Measurements from ENCODE around the gene SLC51A.
"Not testable (repeated sequence)": the region's sequence is repeated elsewhere in the genome, so short reads cannot be mapped to it uniquely, and the experiment has no call there.

Gene SLC51A

DNA sequence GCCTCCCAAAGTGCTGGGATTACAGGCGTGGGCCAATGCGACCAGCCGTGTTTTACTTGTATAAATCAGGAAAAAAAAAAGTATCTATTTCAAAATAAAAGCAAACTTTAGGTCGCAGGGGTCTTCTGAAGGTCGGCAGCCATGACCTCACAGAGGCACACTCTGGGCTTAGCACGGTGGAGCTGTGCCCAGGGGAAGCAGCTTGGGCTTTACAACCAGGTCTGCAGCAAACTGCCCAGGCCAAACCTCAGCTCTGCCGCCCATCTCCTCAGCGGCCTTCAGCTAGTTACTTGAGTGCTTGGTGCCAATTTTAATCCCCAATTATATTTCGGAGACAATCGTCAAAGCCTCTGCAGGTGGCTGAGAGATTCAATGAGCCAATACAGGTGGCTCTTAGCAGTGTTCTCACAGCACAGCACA, 35.2 kb upstream of the SLC51A start:
- Histone ChIP-seq H3K27me3 (replicated peaks in 2 of 5; ENCODE audit: control insufficient read depth in 4 of 5, insufficient read depth in 5 of 5, low read length in 4 of 5) (no peaks in the 10 kb centered on the region), H3K27ac (ENCODE audit: insufficient read depth in 1 of 2, low read depth in 1 of 2, low read length in 2 of 2, poor library complexity in 1 of 2, severe bottlenecking in 2 of 2) (peak overlapping the region; percentile 58 to 85), H3K36me3 (ENCODE audit: control insufficient read depth in 4 of 4, insufficient read depth in 4 of 4, low read length in 3 of 4) (no peaks in the 10 kb centered on the region), H3K4me1 (ENCODE audit: control extremely low read depth in 1 of 4, control insufficient read depth in 4 of 4, insufficient read depth in 4 of 4, low read length in 3 of 4) (peaks cover 8 to 72% (median 52%) of the 10 kb centered on the region in 4 experiments), H3K4me3 (ENCODE audit: control insufficient read depth in 1 of 7, extremely low read depth in 1 of 7, insufficient read depth in 4 of 7, low read depth in 2 of 7, low read length in 6 of 7) (peak overlapping the region in 1 of 7 experiments; percentile 9), H3K9me3 (ENCODE audit: control extremely low read depth in 1 of 5, control insufficient read depth in 4 of 5, insufficient read depth in 2 of 5, low read depth in 1 of 5, low read length in 4 of 5) (no peaks in the 10 kb centered on the region)
- POLR2A ChIA-PET = no interaction called here
- CTCF ChIA-PET = interaction anchor here (1.0 to 27.5 kb wide), 4 partner anchors 9 to 107 kb away, joined by 7 to 542 read pairs (median 12); no protein-coding TSS in a partner anchor
- 88% methylated on average over 7 of the region's 10 CpGs for WGBS (ENCODE audit: insufficient coverage)
- DNase-seq = peak in 1 of 3 donors; percentile 49

DNA sequence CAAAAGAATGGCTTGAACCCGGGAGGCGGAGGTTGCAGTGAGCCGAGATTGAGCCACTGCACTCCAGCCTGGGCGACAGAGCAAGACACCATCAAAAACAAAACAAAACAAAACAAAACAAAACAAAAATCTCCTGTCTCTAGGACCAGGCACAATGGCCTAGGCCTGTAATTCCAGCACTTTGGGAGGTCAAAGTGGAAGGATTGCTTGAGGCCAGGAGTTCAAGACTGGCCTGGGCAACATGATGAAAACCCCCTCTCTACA, 32.2 kb upstream of the SLC51A start:
- H3K27me3 ChIP-seq (replicated peaks in 2 of 5; ENCODE audit: control insufficient read depth in 4 of 5, insufficient read depth in 5 of 5, low read length in 4 of 5); POLR2A ChIA-PET; H3K27ac ChIP-seq (ENCODE audit: insufficient read depth in 1 of 2, low read depth in 1 of 2, low read length in 2 of 2, poor library complexity in 1 of 2, severe bottlenecking in 2 of 2); H3K4me3 ChIP-seq (ENCODE audit: control insufficient read depth in 1 of 7, extremely low read depth in 1 of 7, insufficient read depth in 4 of 7, low read depth in 2 of 7, low read length in 6 of 7); H3K36me3 ChIP-seq (ENCODE audit: control insufficient read depth in 4 of 4, insufficient read depth in 4 of 4, low read length in 3 of 4); DNase-seq; H3K9me3 ChIP-seq (ENCODE audit: control extremely low read depth in 1 of 5, control insufficient read depth in 4 of 5, insufficient read depth in 2 of 5, low read depth in 1 of 5, low read length in 4 of 5): not testable (repeated sequence)
- peaks cover 6 to 90% (median 59%) of the 10 kb centered on the region in 4 experiments for H3K4me1 ChIP-seq (ENCODE audit: control extremely low read depth in 1 of 4, control insufficient read depth in 4 of 4, insufficient read depth in 4 of 4, low read length in 3 of 4)
- CTCF ChIA-PET = interaction anchor here (1.8 to 27.5 kb wide), 3 partner anchors 9 to 110 kb away, joined by 5 to 542 read pairs (median 5); no protein-coding TSS in a partner anchor
- WGBS (ENCODE audit: insufficient coverage) = 93% methylated on average over 4 of the region's 4 CpGs

GRCh38 chr3:196184881-196185280, 31.5 kb upstream of the SLC51A start:
- no peak for DNase-seq
- POLR2A ChIA-PET = no interaction called here
- Histone ChIP-seq H3K4me1 (ENCODE audit: control extremely low read depth in 1 of 4, control insufficient read depth in 4 of 4, insufficient read depth in 4 of 4, low read length in 3 of 4) (peaks cover 3 to 88% (median 51%) of the 10 kb centered on the region in 4 experiments), H3K36me3 (ENCODE audit: control insufficient read depth in 4 of 4, insufficient read depth in 4 of 4, low read length in 3 of 4) (no peaks in the 10 kb centered on the region), H3K27ac (ENCODE audit: insufficient read depth in 1 of 2, low read depth in 1 of 2, low read length in 2 of 2, poor library complexity in 1 of 2, severe bottlenecking in 2 of 2) (peak overlapping the region in 1 of 2 experiments; percentile 25), H3K27me3 (replicated peaks in 2 of 5; ENCODE audit: control insufficient read depth in 4 of 5, insufficient read depth in 5 of 5, low read length in 4 of 5) (no peaks in the 10 kb centered on the region), H3K4me3 (ENCODE audit: control insufficient read depth in 1 of 7, extremely low read depth in 1 of 7, insufficient read depth in 4 of 7, low read depth in 2 of 7, low read length in 6 of 7) (no peak overlapping the region), H3K9me3 (ENCODE audit: control extremely low read depth in 1 of 5, control insufficient read depth in 4 of 5, insufficient read depth in 2 of 5, low read depth in 1 of 5, low read length in 4 of 5) (no peaks in the 10 kb centered on the region)
- 94% methylated on average over 8 of the region's 15 CpGs for WGBS (ENCODE audit: insufficient coverage)
- CTCF ChIA-PET = interaction anchor here (2.5 to 27.5 kb wide), 3 partner anchors 10 to 111 kb away, joined by 5 to 542 read pairs (median 18); no protein-coding TSS in a partner anchor

- H3K27me3 ChIP-seq (replicated peaks in 2 of 5; ENCODE audit: control insufficient read depth in 4 of 5, insufficient read depth in 5 of 5, low read length in 4 of 5) = no peaks in the 10 kb centered on the region
- ChIA-PET CTCF (interaction anchor here (0.9 to 27.5 kb wide), 5 partner anchors 8 to 113 kb away, joined by 3 to 542 read pairs (median 4); no protein-coding TSS in a partner anchor), POLR2A (interaction anchor here (0.6 to 1.9 kb wide), 4 partner anchors 27 to 783 kb away, joined by 3 to 4 read pairs (median 3); no protein-coding TSS in a partner anchor)
- H3K4me1 ChIP-seq (ENCODE audit: control extremely low read depth in 1 of 4, control insufficient read depth in 4 of 4, insufficient read depth in 4 of 4, low read length in 3 of 4) = peaks cover 0 to 84% (median 41%) of the 10 kb centered on the region in 4 experiments
- peak overlapping the region in 3 of 7 experiments; percentile 11 to 33 (median 30) for H3K4me3 ChIP-seq (ENCODE audit: control insufficient read depth in 1 of 7, extremely low read depth in 1 of 7, insufficient read depth in 4 of 7, low read depth in 2 of 7, low read length in 6 of 7)
- WGBS (ENCODE audit: insufficient coverage) = 41% methylated on average over 16 of the region's 31 CpGs
- peak overlapping the region; percentile 20 to 73 for H3K27ac ChIP-seq (ENCODE audit: insufficient read depth in 1 of 2, low read depth in 1 of 2, low read length in 2 of 2, poor library complexity in 1 of 2, severe bottlenecking in 2 of 2)
- no peaks in the 10 kb centered on the region for H3K36me3 ChIP-seq (ENCODE audit: control insufficient read depth in 4 of 4, insufficient read depth in 4 of 4, low read length in 3 of 4)
- peak in 2 of 3 donors; percentile 76 to 77 for DNase-seq
- H3K9me3 ChIP-seq (ENCODE audit: control extremely low read depth in 1 of 5, control insufficient read depth in 4 of 5, insufficient read depth in 2 of 5, low read depth in 1 of 5, low read length in 4 of 5) = no peaks in the 10 kb centered on the region
Measured at GRCh38 chr3:196186651-196187573, 29.4 kb upstream of the SLC51A start.

GRCh38 chr3:196189566-196190347, 26.6 kb upstream of the SLC51A start:
- ChIA-PET POLR2A (no interaction called here), CTCF (interaction anchor here (1.0 to 27.5 kb wide), 2 partner anchors 10 to 116 kb away, joined by 3 to 542 read pairs; no protein-coding TSS in a partner anchor)
- WGBS (ENCODE audit: insufficient coverage) = 94% methylated on average over 5 of the region's 16 CpGs
- DNase-seq = no peak
- Histone ChIP-seq H3K27me3 (replicated peaks in 2 of 5; ENCODE audit: control insufficient read depth in 4 of 5, insufficient read depth in 5 of 5, low read length in 4 of 5) (no peaks in the 10 kb centered on the region), H3K27ac (ENCODE audit: insufficient read depth in 1 of 2, low read depth in 1 of 2, low read length in 2 of 2, poor library complexity in 1 of 2, severe bottlenecking in 2 of 2) (no peak overlapping the region), H3K4me3 (ENCODE audit: control insufficient read depth in 1 of 7, extremely low read depth in 1 of 7, insufficient read depth in 4 of 7, low read depth in 2 of 7, low read length in 6 of 7) (no peak overlapping the region), H3K9me3 (ENCODE audit: control extremely low read depth in 1 of 5, control insufficient read depth in 4 of 5, insufficient read depth in 2 of 5, low read depth in 1 of 5, low read length in 4 of 5) (no peaks in the 10 kb centered on the region), H3K36me3 (ENCODE audit: control insufficient read depth in 4 of 4, insufficient read depth in 4 of 4, low read length in 3 of 4) (no peaks in the 10 kb centered on the region), H3K4me1 (ENCODE audit: control extremely low read depth in 1 of 4, control insufficient read depth in 4 of 4, insufficient read depth in 4 of 4, low read length in 3 of 4) (peaks cover 4 to 88% (median 50%) of the 10 kb centered on the region in 4 experiments)

DNA sequence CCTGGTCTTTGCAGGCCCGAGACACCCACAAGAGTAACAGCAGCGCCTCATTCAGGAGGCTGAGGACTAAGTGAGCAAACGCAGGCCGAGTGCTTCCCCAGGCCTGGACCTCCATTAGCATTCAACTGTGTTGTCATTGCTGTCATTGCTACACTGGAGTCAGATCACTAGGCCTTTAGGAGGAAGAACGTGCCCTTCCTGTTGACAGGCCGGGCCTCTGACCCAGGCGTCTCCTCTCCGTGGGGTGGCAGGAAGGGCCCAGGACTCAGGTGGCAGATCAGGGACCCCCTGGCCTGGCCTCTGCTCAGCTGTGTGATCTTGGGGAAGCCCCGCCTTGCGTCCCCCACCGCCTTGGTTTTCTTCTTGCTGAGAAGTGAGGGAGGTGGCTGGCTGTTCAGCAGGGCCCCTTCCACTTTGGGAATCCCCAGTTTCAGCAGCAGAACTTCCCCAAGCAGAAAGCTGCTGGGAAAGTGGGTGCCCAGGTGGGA, 24.3 kb upstream of the SLC51A start:
- Histone ChIP-seq H3K4me3 (ENCODE audit: control insufficient read depth in 1 of 7, extremely low read depth in 1 of 7, insufficient read depth in 4 of 7, low read depth in 2 of 7, low read length in 6 of 7) (peak overlapping the region in 2 of 7 experiments; percentile 15 to 19), H3K4me1 (ENCODE audit: control extremely low read depth in 1 of 4, control insufficient read depth in 4 of 4, insufficient read depth in 4 of 4, low read length in 3 of 4) (peaks cover 4 to 84% (median 45%) of the 10 kb centered on the region in 4 experiments), H3K27me3 (replicated peaks in 2 of 5; ENCODE audit: control insufficient read depth in 4 of 5, insufficient read depth in 5 of 5, low read length in 4 of 5) (no peaks in the 10 kb centered on the region), H3K9me3 (ENCODE audit: control extremely low read depth in 1 of 5, control insufficient read depth in 4 of 5, insufficient read depth in 2 of 5, low read depth in 1 of 5, low read length in 4 of 5) (no peaks in the 10 kb centered on the region), H3K27ac (ENCODE audit: insufficient read depth in 1 of 2, low read depth in 1 of 2, low read length in 2 of 2, poor library complexity in 1 of 2, severe bottlenecking in 2 of 2) (peak overlapping the region; percentile 74 to 85), H3K36me3 (ENCODE audit: control insufficient read depth in 4 of 4, insufficient read depth in 4 of 4, low read length in 3 of 4) (no peaks in the 10 kb centered on the region)
- peak in 2 of 3 donors; percentile 79 to 80 for DNase-seq
- CTCF ChIA-PET = interaction anchor here (1.1 to 27.5 kb wide), 2 partner anchors 10 to 118 kb away, joined by 3 to 542 read pairs; no protein-coding TSS in a partner anchor
- POLR2A ChIA-PET = interaction anchor here (0.7 to 1.3 kb wide), 4 partner anchors 10 to 113 kb away, joined by 3 to 4 read pairs (median 3); no protein-coding TSS in a partner anchor
- 36% methylated on average over 8 of the region's 11 CpGs for WGBS (ENCODE audit: insufficient coverage)
